Loucy (cell line): Measurements from ENCODE around the gene C1GALT1.

Experiments used
- CTCF ChIP-seq: fragments of 200-600 bp; sonication (generic); conservative IDR thresholded peaks from 2 replicates; pipeline ENCODE4 v1.5.1; 2014; ENCODE audit warnings: mild to moderate bottlenecking, antibody characterized with exemption, low read length
- EZH2phosphoT487 ChIP-seq: fragments of 200-600 bp; IDR thresholded peaks from 2 replicates; pipeline ENCODE4 v1.6.1; 2018; ENCODE audit warnings: antibody characterized with exemption, mild to moderate bottlenecking, moderate library complexity, borderline replicate concordance

GRCh38 chr7:7159063-7159658, 23.2 kb upstream of the C1GALT1 start:
- TF ChIP-seq CTCF (no peak), EZH2phosphoT487 (no peak)
